IPS-18c (cell line): ENCODE measurements around the gene LARGE2.

Experiments
- H3K4me3 ChIP-seq: 2 replicates; pipeline ENCODE4 v1.7.0; 2013; ENCODE audit warnings: low read depth, mild to moderate bottlenecking, low read length, moderate library complexity; ENCODE audit not compliant: insufficient read depth
- H3K9me3 ChIP-seq: one replicate; pipeline ENCODE4 v1.6.1; 2013; ENCODE audit warnings: mild to moderate bottlenecking, low read length, moderate library complexity; ENCODE audit not compliant: control insufficient read depth, insufficient read depth

LARGE2 gene

GRCh38 chr11:45922425-45923082, at the start of gene LARGE2:
Gene LARGE2 (plus strand): TSS chr11:45922656. CDS start chr11:45922883, 227 bp downstream.
- no peaks in the 10 kb centered on the region for H3K9me3 ChIP-seq
- H3K4me3 ChIP-seq, result peak within 1 kb of the TSS; percentile 65

GRCh38 chr11:45876401-45876800, 46.1 kb upstream of the LARGE2 start:
- no peak overlapping the region for H3K4me3 ChIP-seq
- H3K9me3 ChIP-seq, result no peaks in the 10 kb centered on the region

GRCh38 chr11:45877221-45877620, 45.2 kb upstream of the LARGE2 start:
- Histone ChIP-seq H3K9me3 (no peaks in the 10 kb centered on the region), H3K4me3 (no peak overlapping the region)

- no peak overlapping the region for H3K4me3 ChIP-seq
- no peaks in the 10 kb centered on the region for H3K9me3 ChIP-seq
Measured at GRCh38 chr11:45877845-45878244, 44.6 kb upstream of the LARGE2 start.

- Histone ChIP-seq H3K9me3 (no peaks in the 10 kb centered on the region), H3K4me3 (no peak overlapping the region)
Measured at GRCh38 chr11:45879803-45880686, 42.4 kb upstream of the LARGE2 start.

- H3K9me3 ChIP-seq, result no peaks in the 10 kb centered on the region
- H3K4me3 ChIP-seq, result no peak overlapping the region
Measured at GRCh38 chr11:45880772-45881570, 41.5 kb upstream of the LARGE2 start.

GRCh38 chr11:45881708-45882368, 40.6 kb upstream of the LARGE2 start:
- Histone ChIP-seq H3K9me3 (no peaks in the 10 kb centered on the region), H3K4me3 (no peak overlapping the region)

- Histone ChIP-seq H3K9me3 (no peaks in the 10 kb centered on the region), H3K4me3 (peak overlapping the region; percentile 43; the same call in 1 of the 2 replicates)
Measured at GRCh38 chr11:45884596-45885185, 37.8 kb upstream of the LARGE2 start.

GRCh38 chr11:45885274-45885920, 37.1 kb upstream of the LARGE2 start, which contains the start of gene MAPK8IP1:
Gene MAPK8IP1 (plus strand): TSS chr11:45885651. CDS start chr11:45885821, 170 bp downstream.
- H3K9me3 ChIP-seq, result no peaks in the 10 kb centered on the region
- peak within 1 kb of the TSS; percentile 84 for H3K4me3 ChIP-seq

GRCh38 chr11:45885921-45886721, 36.3 kb upstream of the LARGE2 start:
- Histone ChIP-seq H3K9me3 (no peaks in the 10 kb centered on the region), H3K4me3 (peak overlapping the region; percentile 84)

- Histone ChIP-seq H3K9me3 (no peaks in the 10 kb centered on the region), H3K4me3 (peak overlapping the region; percentile 84)
Measured at GRCh38 chr11:45886816-45887520, 35.5 kb upstream of the LARGE2 start.

GRCh38 chr11:45887587-45887986, 34.9 kb upstream of the LARGE2 start:
- no peak overlapping the region for H3K4me3 ChIP-seq
- no peaks in the 10 kb centered on the region for H3K9me3 ChIP-seq

- no peaks in the 10 kb centered on the region for H3K9me3 ChIP-seq
- no peak overlapping the region for H3K4me3 ChIP-seq
Measured at GRCh38 chr11:45889555-45889954, 32.9 kb upstream of the LARGE2 start.

GRCh38 chr11:45889966-45890365, 32.5 kb upstream of the LARGE2 start:
- no peaks in the 10 kb centered on the region for H3K9me3 ChIP-seq

More at GRCh38 chr11:45889966-45890365, 32.5 kb upstream of the LARGE2 start:
- H3K4me3 ChIP-seq, result no peak overlapping the region
